GM04503 (cell line): ENCODE results near the gene B3GALT5.

Experiments
- DNase-seq: peaks from one replicate; pipeline ENCODE4 v3.0.0-alpha.2; 2012; ENCODE audit warnings: low read depth

Gene B3GALT5

DNA sequence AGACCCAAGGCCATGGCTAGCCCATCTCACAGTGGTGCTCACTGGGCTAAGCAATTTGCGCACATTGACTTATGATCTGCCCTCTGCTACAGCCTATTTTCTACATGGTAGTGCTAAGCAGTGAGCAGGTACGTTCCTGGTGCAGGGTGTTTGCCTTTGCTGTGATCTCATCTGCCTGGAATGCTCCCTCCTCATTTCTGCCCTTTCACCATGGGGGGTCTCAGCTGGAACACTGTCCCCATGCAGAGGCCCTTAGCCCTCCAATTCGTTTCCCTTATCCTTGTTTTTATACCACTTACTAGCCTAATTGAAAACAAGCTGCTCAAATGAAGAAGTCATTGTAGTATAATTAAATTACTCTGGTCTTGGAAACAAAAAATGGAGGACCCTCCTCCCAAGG lies 2.0 kb upstream of the B3GALT5 start:
- no peak for DNase-seq

DNA sequence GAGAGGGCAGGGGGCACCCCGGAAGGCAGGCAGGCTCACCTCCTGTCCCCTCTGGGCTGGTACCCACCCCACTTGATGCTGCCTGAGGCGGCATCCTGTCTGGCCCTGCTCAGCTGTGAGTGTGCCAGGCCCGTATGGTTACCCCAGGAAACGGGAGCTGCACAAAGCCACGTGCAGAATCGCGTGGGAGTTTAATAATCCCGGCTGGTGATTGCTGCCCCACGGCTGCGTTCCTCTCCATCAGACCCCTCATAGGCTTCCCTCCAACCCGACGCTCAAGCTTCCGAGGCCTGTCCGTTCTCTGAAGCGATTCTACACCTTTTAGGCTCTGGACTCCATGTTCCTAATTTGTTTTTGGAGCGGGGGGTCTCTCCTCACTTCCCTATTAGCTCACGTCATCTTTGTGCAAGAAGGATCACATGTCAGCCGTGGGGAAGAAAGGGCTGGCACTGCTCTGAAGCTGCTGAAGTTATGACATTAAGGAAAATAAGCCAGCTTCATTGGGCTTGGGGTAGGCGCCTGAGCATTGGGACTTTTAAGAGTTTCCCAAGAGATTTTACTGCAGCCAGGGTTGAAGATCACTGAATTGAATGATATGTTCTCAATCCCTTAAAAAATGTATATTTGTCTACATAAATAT lies 1.1 kb upstream of the B3GALT5 start:
- DNase-seq: no peak

DNA sequence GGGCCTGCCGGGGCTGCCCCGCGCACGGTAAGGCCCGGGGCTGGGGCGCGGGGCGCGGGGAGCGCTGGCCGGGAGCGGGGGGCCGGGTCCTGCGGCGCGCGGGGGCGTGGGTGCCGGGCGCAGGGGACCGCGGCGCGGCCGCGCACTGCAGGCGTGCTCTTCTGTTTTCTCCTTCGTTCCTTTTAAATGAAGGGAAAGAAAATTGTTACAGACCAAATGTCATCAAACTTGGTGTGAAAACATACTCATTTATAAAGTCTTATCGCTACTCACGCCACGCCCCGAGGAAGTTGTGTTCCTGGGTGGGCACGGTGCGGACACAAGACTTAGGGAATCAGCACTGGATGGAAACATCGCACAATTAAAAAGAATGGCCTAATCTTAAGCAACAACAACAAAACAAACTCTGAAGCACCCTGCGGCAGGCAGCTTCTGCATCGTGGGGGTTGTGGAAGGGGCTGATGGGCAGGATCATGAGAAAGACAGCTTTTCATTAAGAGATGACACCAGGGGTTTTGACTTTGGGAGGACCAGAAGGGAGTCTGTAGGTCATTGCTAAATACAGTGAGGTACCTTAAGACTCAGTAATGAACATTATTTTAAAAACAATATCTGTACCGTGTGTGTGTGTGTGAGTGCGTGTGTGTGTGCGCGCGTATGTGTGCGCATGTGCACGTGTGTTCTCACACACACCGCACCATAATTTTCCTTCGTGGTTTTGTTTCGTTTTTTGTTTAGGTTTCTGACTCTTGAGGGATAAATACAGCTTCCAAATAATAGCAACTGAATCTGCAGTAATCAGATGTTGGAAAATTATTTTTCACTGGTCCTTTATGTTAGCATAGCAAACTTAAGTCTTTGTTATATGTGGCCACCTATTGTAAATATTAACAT lies 548 bp downstream of the B3GALT5 start:
- no peak for DNase-seq

DNA sequence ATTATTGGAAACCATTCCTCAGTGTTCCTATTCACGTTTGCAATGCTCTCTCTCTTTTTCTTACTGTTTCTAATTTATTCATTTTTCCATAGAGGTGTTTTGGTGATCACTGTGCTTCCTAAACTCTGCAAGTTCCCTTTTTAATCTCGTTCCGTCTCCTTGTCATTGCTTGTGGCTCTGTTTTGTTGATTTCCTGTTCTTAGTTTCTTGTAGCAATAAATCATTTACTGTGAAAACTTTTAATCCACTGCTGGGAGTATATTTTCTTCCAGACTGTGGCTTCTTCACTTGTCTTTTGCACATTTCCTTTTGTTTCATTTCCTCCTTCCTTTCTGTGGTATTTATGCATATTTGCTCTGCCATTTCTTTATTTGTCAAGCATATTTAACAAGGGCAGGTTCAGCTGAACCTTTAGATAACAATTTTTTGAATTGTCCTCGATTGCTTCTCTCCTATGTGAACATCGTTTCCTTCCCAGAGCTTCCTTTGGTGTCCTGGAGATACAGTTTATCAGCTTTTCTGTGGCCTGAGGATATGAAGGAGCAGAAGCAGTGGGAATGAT lies 3.6 kb downstream of the B3GALT5 start:
- DNase-seq: no peak

DNA sequence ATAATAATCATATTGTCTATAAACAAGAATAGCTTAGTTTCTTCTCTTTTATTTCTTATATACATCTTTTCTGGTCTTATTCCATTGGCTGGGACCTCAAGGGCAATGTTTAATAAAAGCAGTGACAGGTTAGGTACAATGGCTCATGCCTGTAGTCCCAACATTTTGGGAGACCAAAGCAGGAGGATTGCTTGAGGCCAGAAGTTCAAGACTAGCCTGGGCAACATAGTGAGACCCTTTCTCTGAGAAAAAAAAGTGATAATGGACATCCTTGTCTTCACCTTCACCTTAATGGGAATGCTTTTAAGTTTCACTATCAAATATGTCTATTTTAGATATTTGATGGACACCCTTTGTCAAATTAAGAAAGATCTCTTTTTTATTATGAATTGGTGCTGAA lies 8.1 kb downstream of the B3GALT5 start:
- no peak for DNase-seq

DNA sequence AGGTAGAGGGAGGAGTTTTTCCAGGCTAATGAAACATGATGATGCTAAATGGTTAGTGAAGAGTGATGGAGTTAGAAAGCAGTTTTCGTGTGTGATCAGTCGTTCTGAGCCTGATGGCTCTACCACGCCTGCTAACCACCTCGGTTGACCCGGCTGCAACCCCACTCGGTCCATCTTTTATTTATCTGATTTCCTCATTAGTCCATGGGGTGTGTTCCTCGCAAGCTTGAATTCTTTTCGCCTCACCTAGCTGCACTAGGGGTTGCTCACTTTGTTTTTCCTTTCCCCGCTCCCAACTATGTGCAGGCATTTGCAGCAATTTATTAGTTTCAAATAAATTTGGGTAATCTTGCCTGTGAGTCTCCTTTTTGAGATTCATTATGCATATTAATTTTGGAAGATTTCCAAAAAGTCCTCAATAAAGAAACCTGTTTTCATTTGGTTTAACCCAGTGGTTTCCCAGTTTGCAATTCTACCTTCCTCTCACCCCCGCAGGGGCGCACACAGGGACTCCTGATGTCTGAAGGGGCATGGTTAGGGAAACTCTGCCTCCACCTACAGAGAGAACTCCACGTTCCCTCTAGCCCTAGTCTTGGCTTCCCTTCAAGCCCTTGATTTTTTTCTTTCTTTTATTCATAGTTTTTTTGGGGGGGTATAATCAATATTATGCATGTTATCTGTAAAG lies 12.6 kb downstream of the B3GALT5 start:
- no peak for DNase-seq

DNA sequence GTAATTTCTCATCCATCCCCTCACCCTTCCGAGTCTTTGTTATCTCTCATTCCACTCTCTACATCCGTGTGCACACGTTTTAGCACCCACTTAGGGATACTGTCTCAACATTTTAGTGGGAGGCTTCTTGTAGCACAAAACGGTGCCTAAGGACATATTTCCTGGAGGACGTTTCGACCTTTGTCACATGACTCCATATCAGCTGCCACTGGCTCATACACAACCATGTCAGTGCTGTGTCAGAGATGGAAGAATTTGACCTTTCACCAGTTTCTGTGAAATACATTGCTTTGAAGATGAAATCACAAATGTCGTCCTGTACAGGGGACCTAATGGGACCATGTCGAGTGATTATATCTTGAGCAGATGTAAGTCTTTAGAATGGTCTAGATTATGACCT lies 15.6 kb downstream of the B3GALT5 start:
- no peak for DNase-seq

DNA sequence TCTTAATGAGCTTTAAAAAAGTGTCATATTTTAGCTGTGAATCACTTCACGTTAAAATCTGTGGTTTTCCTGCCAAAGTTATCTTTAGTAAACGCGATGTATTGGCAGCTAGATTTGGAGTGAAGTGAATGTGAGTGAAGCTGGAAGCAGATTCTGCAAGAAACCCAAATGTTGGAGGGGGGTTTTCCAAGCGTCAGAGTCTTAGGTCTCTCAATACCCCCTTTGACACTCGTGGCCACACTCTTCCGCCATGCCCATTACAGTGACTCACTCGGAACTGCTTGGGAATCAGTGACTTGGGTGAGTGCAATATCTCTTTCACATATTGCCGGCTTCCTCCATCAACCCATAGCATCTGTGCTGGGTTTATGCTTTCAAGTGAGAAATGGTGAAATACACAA lies 17.5 kb downstream of the B3GALT5 start:
- no peak for DNase-seq

DNA sequence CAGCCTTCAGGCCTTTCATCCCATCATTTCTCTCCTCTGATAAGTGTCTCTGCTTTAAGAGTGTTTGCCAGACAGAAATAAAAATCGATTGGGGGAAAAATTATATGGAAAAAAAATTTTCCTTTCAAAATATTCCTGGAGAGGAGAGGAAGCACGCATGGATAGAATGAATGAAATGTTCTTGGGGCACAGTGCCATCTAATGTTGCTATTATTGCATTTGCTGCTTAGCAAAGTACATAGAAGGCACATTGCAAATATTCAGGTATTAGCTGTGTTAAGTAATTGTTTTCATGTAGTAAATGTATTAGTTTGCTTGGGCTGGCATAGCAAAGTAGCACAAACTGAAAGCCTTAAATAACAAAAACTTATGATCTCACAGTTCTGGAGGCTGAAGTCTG lies 18.1 kb downstream of the B3GALT5 start:
- DNase-seq: no peak

DNA sequence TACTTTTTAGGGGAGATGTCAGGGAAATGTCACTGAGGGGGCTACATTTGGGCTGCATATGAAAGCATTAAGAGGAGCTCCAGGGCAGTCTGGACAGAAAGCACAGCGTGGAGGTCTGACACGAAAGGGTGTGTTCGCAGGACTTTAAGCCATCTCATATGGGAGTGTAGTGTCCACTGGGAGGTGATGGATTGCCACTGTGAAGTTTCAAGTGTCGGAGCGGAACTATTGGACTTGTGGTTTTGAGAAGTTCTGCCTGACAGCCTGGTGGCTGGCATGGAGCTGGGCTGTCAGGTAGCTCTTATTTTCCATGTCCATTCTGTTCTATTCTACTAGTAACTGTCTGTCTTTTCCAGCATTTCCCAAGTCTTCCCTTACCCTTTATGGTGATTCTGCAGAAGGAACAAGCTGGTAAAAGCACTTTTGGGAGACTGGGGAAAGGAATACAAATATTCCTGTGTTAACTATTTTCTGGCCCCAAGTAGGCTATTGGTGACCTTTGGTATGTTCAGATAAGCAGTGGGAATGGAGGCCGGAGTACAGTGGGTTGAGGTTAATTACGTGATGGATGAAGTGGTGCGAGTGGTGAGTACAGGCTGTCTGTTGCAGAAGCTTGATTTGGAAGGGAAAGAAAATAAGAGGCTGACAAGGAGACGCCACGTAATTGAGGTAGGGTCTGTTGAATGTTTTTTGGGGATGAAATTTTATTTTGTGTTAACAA lies 19.3 kb downstream of the B3GALT5 start:
- DNase-seq: no peak

DNA sequence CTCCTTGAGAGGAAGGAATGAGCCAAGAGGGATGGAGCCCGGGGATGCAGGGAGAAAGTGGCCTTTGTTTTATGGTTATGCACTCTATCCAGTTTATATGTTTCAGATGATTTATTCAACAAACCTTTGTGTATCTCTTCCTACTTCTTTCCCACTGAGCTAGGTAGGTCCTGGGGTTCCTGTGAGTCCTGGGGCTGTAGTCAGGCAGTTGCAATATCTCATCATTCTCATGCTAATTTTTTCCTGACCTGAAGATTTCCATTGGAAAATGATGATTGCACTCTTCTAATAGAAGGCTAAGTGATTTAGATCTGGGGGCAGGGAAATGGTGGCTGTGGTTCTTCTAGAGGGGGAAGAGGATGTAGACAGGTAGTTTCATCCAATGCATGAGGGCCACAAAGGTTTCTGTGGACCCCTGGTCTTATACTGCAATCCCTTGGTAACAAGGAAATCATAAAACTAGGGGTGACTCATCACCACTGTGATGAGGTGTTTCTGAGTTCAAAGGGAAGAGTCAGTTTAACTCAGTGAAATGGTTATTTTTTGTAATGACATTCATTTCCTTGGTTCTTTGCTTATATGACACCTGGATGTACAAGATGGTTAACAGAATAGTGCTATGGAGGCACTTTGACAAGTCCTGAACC lies 20.2 kb downstream of the B3GALT5 start:
- DNase-seq: no peak

DNA sequence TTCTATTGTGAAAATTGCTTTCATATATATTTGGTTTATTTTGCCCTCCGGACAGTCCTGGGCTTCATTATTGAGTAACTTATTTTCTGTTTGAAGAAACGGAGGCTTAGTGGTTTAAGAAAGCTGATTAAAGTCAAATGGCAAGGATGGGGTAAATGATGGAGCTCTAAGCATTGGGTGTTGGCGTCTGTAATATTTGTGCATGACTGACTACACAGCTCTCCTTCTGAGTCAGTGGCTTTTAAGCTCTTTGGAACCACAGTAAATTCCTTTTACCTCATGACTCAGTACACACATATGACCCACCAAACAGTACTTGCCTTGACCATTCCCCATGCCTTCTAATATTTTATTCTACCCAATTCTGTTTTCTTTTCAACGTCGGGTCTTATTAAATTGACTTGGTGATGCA lies 21.0 kb downstream of the B3GALT5 start:
- peak; percentile 95 for DNase-seq

DNA sequence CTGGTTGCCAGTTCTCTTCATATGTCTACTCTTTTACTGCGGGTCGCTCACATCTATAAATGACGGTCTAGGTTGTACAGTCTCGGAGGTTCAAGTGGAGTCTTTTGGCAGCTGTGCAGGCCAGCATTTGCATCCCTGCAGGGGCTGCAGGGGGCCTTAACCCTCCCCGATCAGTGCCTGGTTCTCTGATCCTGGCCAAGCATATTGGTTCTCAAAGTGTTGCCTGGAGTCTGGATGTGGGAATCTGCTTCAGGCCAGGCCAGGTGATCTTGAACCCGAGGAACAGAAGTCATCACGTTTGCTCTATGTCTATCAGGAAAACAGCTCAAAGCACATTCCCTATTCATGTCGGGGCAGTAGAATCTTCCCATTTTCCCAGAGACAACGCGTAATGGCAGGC lies 21.8 kb downstream of the B3GALT5 start:
- no peak for DNase-seq

DNA sequence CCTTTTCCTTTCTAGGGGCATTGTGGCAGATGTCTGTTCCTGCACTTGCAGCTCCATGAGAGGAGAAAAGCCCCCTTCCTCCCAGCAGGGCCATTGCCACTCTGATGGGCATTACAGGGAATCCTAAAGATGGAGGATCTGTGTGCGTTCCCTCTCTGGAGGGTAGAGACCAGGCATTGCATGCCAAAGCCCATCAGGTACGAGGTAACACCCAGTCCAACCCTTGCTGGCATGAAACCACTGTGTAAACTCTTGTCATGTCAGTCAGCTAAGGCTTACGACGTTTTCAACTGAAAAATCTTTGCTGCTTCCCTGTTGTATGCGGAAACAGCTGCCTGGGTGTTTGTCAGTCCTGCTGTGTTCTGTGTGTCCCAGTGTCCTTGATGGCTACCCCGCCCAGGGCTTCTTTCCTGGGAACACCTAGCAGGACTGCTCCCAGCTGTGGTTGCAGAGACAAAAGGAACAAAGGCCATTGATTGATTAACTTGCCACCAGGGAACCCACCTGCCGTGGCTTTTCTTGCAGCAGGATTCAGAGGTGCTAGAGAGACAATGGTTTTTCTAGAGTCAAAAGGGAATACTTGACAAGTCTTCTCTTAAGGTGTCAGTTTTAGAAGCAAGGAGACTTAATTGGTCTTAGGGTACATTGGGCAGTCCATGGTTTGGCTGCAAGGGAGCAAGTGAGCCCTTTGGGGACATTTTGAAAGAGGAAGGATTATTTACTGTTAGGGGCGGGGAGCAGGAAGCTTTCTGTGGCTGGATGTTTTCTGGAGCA lies 24.6 kb downstream of the B3GALT5 start:
- DNase-seq: no peak

DNA sequence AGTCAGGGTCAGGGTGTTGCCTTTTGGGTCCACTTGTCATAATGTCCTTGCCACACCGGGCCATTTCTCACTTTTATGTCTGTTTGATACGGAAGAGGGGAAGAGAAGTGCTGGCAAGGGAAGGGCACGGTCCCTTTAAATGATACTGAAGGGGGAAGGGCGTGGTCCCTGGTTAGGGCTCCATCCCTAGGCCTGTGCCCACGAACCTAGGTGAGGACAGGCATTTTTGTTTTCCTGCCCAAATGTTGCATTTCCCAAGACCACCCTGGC lies 25.2 kb downstream of the B3GALT5 start:
- no peak for DNase-seq

DNA sequence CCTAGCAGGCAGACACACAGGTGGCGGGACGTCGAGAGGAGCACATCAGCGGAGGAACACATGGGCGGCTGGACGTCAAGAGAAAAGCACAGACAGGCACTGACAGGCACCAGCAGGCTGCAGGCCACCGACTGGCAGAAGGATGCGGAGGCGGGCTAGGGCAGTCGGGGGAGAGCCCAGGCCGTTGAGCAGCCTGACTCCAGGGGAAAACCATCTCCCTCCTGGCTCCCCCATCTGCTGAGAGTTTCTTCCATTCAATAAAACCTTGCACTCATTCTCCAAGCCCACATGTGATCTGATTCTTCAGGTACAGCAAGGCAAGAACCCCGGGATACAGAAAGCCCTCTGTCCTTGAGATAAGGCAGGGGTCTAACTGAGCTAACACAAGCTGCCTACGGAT lies 25.5 kb downstream of the B3GALT5 start:
- no peak for DNase-seq

DNA sequence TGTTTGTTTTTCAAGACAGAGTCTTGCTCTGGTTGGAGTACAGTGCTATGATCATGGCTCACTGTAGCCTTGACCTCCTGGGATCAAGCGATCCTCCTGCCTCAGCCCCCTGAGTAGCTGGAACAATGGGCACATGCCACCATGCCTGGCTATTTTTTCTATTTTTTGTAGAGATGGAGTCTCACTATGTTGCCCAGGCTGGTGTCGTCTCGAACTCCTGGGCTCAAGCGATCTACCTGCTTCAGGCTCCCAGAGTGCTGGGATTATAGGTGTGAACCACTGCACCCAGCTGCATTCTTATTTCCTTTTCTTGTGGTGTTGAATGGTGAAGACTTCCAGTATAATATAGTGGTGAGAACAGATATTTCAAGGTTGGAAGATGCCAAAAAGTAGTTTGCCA lies 28.0 kb downstream of the B3GALT5 start:
- no peak for DNase-seq

DNA sequence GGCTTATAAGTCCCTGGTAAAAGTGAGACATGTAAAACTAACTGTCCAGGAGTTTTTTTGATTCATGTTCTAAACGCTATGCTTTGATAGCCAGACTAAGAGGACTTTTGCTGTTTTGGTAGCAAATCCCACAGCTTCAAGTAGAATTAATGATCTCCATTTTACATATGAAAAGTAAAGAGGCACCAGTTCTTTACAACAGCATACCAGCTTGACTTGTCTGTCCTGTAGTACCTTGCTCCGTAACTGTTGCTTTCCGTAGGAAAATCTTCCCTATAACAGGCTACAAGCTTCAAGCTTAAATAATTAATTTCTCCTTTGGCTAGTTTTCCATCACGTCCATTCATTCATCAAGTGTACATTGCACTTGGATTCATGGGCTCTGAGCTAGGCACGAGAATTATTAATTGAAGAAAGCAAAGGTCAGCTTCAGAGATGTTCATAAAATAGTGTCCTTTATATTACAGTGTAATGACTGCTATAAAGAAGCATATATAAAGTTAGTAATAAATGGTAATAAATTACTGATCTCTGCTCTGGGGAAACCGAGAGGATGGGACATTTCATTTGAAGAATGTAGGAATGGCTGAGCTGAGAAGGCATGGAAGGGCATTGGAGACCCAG lies 29.2 kb downstream of the B3GALT5 start:
- DNase-seq: no peak

DNA sequence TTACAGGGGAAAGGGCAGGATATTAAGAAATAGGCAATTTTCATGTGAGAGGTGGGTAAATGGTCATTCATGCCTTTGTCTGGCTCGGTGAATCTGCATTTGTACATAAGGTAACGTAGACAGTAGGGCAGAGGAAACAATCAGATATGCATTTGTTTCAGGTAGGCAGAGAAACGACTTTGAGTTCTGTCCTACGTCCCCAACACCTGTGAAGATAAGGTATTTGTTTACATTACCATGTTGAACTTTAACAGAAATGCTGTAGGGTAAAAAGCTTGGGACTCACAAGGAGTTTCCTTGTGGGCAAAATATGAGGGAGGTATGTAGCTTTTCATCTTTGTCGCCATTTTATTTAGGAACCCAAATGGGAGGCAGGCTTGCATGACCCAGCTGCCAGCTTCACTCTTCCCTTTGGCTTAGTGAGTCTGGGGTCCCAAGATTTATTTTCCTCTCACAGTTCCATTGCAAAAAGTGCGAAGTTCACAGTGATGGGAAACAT lies 31.4 kb downstream of the B3GALT5 start:
- DNase-seq: no peak

DNA sequence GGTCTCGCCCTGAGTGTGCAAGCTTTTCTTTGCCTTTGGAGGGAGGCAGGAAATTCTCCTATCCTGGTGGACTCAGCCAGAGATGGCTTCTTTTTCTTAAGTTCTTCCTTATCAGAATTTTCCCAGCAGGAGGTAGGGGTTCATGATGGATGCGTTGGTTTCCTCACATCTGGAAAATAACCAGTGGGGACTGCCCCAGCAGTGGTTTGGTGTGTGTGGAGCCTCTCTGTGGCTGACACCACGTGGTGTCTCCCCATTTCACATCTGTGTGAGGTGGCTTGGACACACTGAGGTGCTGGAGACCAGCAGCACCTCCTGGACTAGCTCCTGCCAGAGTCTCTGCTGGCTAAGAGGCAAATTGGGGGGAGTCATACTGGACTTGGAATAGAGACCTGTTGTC lies 32.6 kb downstream of the B3GALT5 start:
- no peak for DNase-seq
